Cardiac septum (tissue), 1 donor: Measurements from ENCODE around the gene FCRL4. TPM values are rescaled to one million over a fixed set of nuclear protein-coding genes. Genes with fewer than 3 reads are reported as not detected.

Source experiments
- DNase-seq: peaks from one replicate; pipeline ENCODE4 v3.0.0-alpha.2; 2020; ENCODE audit warnings: low spot score
- intact Hi-C: fragments of 100-400 bp; cut with DNase I; formaldehyde crosslinking; loops from one replicate; pipeline ENCODE4 v1.14.0; 2022
- long read RNA-seq: library from polyadenylated mRNA; unstranded; transcript quantifications from one replicate; pipeline ENCODE4 v2.0.0, GENCODE V29; 2021
- total RNA-seq: library from RNA; stranded (reverse); fragmentation: NEBNext Ultra II Directional; extraction: Animal tissue kit (Norgen Biotek cat#: 25700); gene quantifications from one replicate; pipeline ENCODE4 v1.2.1, GENCODE V29; 2021
- donor health status: DM: no; HTN: no; CAD: no.

FCRL4 gene
- not detected for total RNA-seq
- long read RNA-seq: 0 reads

- intact Hi-C loops: no loop called here
- no peak for DNase-seq
Observed at GRCh38 chr1:157597959-157598667, at the start of gene FCRL4. FCRL4 (minus strand) TSS chr1:157598085; CDS start chr1:157597944, 141 bp downstream.

DNA sequence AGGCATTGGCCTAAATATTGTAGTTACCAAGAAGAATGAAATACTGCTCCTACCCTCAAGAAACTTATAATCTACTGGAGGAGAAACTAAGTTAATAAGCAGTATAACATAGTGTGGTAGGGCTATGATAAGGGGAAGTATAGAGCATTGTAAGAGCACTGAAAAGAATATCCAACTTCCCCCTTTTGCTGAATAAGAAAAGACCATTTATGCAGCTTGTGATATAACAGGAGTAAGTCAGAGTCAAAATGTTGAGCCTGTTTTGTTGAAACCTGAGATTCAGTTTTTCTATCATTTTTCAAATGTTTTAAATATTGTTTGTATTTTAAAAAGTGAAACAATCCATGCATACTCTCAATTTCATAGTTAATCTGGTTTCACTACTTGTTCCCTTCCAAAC, 48.3 kb upstream of the FCRL4 start:
- DNase-seq: no peak
- intact Hi-C loops: no loop called here

- intact Hi-C loops: no loop called here
- no peak for DNase-seq
Observed at GRCh38 chr1:157641177-157641576, 43.3 kb upstream of the FCRL4 start.

- no peak for DNase-seq
- intact Hi-C loops: no loop called here
Observed at GRCh38 chr1:157639800-157640199, 41.9 kb upstream of the FCRL4 start.

DNA sequence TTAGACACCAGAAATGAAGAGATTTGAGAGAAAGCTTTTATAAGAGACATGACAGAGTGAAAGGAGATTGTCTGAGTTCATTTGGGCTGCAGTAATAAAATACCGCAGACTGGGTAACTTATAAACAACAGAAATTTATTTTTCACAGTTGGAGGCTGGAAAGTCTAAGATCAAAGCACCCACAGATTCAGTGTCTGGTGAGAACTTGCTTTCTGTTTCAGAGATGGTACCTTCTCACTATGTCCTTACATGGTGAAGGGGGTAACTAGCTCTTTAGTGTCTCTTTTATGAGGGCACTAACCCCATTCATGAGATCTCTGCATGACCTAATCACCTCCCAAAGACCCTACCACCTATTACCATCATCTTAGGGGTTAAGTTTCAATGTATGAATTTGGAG, 30.9 kb upstream of the FCRL4 start:
- intact Hi-C loops: no loop called here
- DNase-seq: no peak

- intact Hi-C loops: no loop called here
- DNase-seq: no peak
Observed at GRCh38 chr1:157626099-157626498, 28.2 kb upstream of the FCRL4 start.

DNA sequence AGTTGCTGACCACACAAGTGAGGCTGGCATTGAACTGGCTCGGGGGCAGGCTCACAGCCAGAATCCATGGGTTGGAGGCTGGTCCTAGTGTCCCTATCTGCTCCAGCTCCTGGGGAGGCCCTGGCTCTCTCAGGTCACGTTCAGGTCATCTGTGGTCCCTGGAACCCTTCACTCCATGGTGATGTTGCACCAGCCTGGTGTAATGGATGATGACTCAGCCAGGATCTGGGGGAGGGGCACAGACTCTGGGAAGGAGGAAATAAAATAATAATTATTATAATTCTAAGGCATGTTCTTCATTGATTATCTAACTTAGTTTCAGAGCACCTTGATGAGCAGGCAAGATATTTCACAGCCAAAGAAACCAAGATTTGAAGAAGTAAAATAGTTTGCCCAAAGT, 26.6 kb upstream of the FCRL4 start:
- no peak for DNase-seq
- intact Hi-C loops: no loop called here

- no peak for DNase-seq
- intact Hi-C loops: no loop called here
Observed at GRCh38 chr1:157622471-157622870, 24.6 kb upstream of the FCRL4 start.

GRCh38 chr1:157618190-157618589, 20.3 kb upstream of the FCRL4 start:
- intact Hi-C loops: no loop called here
- DNase-seq: no peak

DNA sequence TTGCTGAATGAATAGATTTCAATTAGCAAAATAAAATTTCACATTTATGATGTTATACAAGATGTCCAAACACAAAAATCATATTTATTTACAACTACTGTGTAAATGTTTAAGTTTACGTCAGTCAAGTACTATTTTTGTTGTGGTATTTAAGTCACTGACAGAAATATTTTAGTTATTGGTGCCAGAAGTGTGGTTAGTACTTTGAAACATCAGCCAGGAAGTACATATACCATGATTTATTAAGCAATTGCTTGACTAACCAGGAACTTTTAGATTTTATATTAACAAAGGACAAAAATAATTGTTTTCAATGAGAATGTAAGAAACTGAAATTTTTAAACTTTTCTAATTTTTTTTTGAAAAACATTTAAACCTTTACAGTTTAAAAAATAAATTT, 2.4 kb upstream of the FCRL4 start:
- intact Hi-C loops: no loop called here
- DNase-seq: no peak

- intact Hi-C loops: no loop called here
- DNase-seq: no peak
Observed at GRCh38 chr1:157596384-157596783, 1.5 kb downstream of the FCRL4 start.

DNA sequence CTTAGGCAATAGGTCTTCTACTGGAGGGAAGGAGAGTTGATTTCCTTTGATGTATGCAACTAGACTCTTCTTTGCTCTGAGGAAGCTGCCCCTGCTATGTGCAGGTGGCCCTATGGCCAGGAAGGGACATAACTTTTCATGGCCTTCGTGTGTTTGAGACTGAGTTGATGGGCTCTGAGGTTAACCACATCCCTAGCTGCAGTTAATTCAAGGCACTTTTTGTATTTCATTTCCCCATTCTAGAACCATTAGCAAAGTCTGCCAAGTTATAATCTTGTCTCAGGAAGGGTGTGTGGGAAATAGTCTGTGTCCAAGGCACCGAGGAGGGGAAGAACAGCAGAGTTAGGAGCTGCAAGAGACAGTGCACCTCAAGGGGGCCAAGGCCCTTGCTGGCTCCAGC, 2.5 kb downstream of the FCRL4 start:
- intact Hi-C loops: no loop called here
- no peak for DNase-seq

DNA sequence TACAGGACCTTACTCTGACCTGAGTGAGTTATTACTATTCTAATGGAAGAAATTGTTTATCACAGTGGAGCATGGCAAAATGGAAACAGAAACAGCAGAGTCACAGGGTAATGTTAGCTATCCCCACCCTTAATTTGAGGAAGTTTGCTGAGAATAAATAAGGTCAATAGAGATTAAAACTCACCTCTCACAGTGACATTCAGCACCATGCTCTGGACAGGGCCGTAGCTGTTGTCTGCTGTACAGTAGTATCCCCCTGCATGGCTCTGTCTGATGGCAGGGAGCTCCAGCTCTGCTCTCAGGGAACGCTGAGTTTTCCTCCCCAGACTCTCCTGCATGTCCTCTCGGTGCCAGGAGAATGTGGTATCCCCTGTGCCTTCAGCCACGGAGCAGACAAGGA, 11.9 kb downstream of the FCRL4 start:
- intact Hi-C loops: no loop called here
- DNase-seq: no peak

- intact Hi-C loops: no loop called here
- no peak for DNase-seq
Observed at GRCh38 chr1:157584503-157584902, 13.4 kb downstream of the FCRL4 start.

DNA sequence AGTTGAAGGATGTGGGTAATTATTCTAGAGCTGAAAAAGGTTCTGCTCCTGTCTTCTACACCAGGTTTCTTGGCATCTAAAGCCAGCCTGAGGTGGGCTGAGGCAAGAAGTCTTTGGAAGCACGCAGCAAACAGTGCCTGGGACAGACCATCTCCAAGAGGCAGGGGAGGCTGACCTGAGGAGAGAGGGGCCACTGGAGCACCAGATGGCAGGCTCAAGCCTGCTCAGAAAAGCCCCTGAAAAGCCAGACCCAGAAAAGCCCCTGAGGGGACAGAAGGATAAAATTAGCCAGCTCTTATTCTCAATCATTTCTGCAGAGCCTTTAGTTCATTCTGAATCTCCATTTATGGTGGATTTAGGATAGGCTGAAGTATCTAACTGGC, 17.1 kb downstream of the FCRL4 start:
- intact Hi-C loops: no loop called here
- DNase-seq: no peak

- no peak for DNase-seq
- intact Hi-C loops: no loop called here
Observed at GRCh38 chr1:157580179-157580827, 17.6 kb downstream of the FCRL4 start.

- no peak for DNase-seq
- intact Hi-C loops: loop anchor here (5.0 to 10.0 kb wide), 2 partner anchors 367 to 545 kb away; no protein-coding TSS in a partner anchor
Observed at GRCh38 chr1:157577420-157577819, 20.5 kb downstream of the FCRL4 start.

DNA sequence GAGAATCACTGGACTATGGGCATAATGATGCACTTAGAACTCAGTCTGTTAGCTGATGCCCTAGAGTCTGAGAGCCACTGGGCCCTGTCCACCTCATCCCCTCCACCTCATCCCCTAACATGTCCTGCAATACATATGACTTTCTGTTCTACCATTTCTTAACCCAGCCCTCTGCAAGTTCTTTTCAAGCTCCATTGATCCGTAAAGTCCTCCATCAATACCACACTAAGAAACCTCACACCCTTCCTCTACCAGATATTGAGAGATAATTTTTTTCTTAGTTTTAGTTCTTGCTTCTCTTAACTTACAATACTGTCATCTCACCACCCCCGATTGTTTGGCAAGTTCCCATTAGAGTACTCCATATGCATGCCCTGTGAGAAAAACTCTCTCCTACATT, 22.1 kb downstream of the FCRL4 start:
- intact Hi-C loops: loop anchor here (5.0 to 10.0 kb wide), 2 partner anchors 369 to 547 kb away; no protein-coding TSS in a partner anchor
- DNase-seq: no peak

GRCh38 chr1:157574836-157575235, 23.0 kb downstream of the FCRL4 start:
- no peak for DNase-seq
- intact Hi-C loops: loop anchor here (5.0 to 10.0 kb wide), 2 partner anchors 370 to 547 kb away; no protein-coding TSS in a partner anchor

DNA sequence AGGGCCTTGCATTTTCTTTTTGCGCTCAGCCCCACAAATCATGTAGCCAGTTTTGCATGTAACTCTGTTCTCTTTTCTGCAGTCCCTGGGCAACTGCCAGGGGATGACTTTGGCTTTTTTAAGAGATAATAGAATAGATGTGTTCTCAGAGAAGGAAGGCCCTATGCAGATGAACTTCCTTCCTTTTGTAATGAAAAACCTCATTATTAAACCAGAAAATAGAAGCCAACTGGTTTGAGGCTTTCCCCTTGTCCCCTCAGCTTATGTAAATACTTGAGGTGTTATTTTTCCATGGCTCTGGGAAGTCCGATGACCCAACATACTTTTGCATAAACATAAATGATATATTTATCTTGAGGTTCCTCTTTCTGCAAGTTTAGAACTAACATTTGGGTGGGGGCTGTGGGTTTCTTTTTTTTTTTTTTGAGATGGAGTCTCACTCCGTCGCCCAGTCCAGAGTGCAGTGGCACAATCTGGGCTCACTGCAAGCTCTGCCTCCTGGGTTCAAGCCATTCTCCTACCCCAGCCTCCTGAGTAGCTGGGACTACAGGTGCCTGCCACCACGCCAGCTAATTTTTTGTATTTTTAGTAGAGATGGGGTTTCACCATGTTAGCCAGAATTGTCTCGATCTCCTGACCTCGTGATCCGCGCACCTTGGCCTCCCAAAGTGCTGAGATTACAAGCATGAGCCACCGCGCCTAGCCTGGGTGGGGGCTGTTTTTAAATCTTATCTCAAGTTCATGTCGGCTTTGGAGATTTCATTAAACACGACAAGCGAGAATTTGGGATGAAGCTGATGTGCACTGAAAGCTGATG, 31.2 kb downstream of the FCRL4 start:
- no peak for DNase-seq
- intact Hi-C loops: no loop called here
